WTC11 (cell line): ENCODE data around the gene COPE.

Experiments
- CTCF ChIP-seq: fragments of 200-600 bp; IDR thresholded peaks from 2 replicates; pipeline ENCODE4 v1.8.0; 2022; ENCODE audit warnings: antibody characterized with exemption
- TF ChIP-seq, protein P1 (sequence below): sonication (generic); formaldehyde crosslinking; IDR thresholded peaks from 2 replicates; pipeline ENCODE4 v1.8.1; 2022; ENCODE audit warnings: low read depth, missing genetic modification reagents, borderline replicate concordance
- TF ChIP-seq, protein P2 (sequence below): sonication (generic); formaldehyde crosslinking; IDR thresholded peaks from 2 replicates; pipeline ENCODE4 v1.8.0; 2022; ENCODE audit warnings: mild to moderate bottlenecking, missing genetic modification reagents

GRCh38 chr19:18921593-18921992 lies 2.4 kb upstream of the COPE start:
- TF ChIP-seq, protein P1, sequence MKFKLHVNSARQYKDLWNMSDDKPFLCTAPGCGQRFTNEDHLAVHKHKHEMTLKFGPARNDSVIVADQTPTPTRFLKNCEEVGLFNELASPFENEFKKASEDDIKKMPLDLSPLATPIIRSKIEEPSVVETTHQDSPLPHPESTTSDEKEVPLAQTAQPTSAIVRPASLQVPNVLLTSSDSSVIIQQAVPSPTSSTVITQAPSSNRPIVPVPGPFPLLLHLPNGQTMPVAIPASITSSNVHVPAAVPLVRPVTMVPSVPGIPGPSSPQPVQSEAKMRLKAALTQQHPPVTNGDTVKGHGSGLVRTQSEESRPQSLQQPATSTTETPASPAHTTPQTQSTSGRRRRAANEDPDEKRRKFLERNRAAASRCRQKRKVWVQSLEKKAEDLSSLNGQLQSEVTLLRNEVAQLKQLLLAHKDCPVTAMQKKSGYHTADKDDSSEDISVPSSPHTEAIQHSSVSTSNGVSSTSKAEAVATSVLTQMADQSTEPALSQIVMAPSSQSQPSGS (CRISPR knock-in tag) = no peak
- no peak for TF ChIP-seq CTCF
- TF ChIP-seq, protein P2, sequence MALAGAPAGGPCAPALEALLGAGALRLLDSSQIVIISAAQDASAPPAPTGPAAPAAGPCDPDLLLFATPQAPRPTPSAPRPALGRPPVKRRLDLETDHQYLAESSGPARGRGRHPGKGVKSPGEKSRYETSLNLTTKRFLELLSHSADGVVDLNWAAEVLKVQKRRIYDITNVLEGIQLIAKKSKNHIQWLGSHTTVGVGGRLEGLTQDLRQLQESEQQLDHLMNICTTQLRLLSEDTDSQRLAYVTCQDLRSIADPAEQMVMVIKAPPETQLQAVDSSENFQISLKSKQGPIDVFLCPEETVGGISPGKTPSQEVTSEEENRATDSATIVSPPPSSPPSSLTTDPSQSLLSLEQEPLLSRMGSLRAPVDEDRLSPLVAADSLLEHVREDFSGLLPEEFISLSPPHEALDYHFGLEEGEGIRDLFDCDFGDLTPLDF = no peak
